OCI-LY1 (cell line): ENCODE data around the gene PSAT1.

Experiments
- H2AFZ ChIP-seq: fragments of 200-600 bp; sonication (generic), shearing (Covaris generic); 2 replicates; pipeline ENCODE4 v1.6.0; 2014; ENCODE audit warnings: antibody characterized with exemption, mild to moderate bottlenecking, low read length
- H3F3A ChIP-seq: fragments of 200-600 bp; sonication (generic), shearing (Covaris generic); 2 replicates; pipeline ENCODE4 v1.6.0; 2014; ENCODE audit warnings: mild to moderate bottlenecking, antibody characterized with exemption, low read length, moderate library complexity; ENCODE audit not compliant: insufficient read depth
- H3K27ac ChIP-seq: fragments of 200-600 bp; sonication (generic); 2 replicates; pipeline ENCODE4 v1.5.1; 2014; ENCODE audit warnings: low read length, mixed run types, mild to moderate bottlenecking, low read depth; ENCODE audit not compliant: poor library complexity, severe bottlenecking
- H3K27me3 ChIP-seq: fragments of 200-600 bp; sonication (generic); 2 replicates; pipeline ENCODE4 v1.6.0; 2014; ENCODE audit warnings: antibody characterized with exemption, mild to moderate bottlenecking, low read length, moderate library complexity; ENCODE audit not compliant: insufficient read depth
- H3K36me3 ChIP-seq: fragments of 200-600 bp; sonication (generic); 2 replicates; pipeline ENCODE4 v1.6.1; 2014; ENCODE audit warnings: mild to moderate bottlenecking, antibody characterized with exemption, low read length, moderate library complexity, mixed read lengths; ENCODE audit not compliant: insufficient read depth
- H3K4me1 ChIP-seq: fragments of 200-600 bp; sonication (generic); 2 replicates; pipeline ENCODE4 v1.5.1; 2014; ENCODE audit warnings: mild to moderate bottlenecking, low read length, moderate library complexity; ENCODE audit not compliant: insufficient read depth, severe bottlenecking
- H3K4me2 ChIP-seq: fragments of 200-600 bp; sonication (generic), shearing (Covaris generic); 2 replicates; pipeline ENCODE4 v1.6.1; 2014; ENCODE audit warnings: low read length
- H3K4me3 ChIP-seq: fragments of 200-600 bp; sonication (generic); 2 replicates; pipeline ENCODE4 v1.5.1; 2014; ENCODE audit warnings: low read length, low read depth, mild to moderate bottlenecking, mixed read lengths; ENCODE audit not compliant: poor library complexity, severe bottlenecking
- H3K79me2 ChIP-seq: fragments of 200-600 bp; shearing (Covaris generic); 2 replicates; pipeline ENCODE4 v1.6.1; 2016; ENCODE audit warnings: mixed run types, low read length, mixed read lengths; ENCODE audit not compliant: insufficient read depth
- H3K9ac ChIP-seq: fragments of 200-600 bp; sonication (generic), shearing (Covaris generic); 2 replicates; pipeline ENCODE4 v1.6.1; 2014; ENCODE audit warnings: mild to moderate bottlenecking, low read length, mixed read lengths
- H3K9me2 ChIP-seq: fragments of 200-600 bp; sonication (generic), shearing (Covaris generic); 2 replicates; pipeline ENCODE4 v1.6.1; 2014; ENCODE audit warnings: low read depth, mild to moderate bottlenecking, low read length, mixed read lengths
- H3K9me3 ChIP-seq: fragments of 200-600 bp; shearing (Covaris generic); 2 replicates; pipeline ENCODE4 v1.6.1; 2014; ENCODE audit warnings: low read length, mixed read lengths
- H4K20me1 ChIP-seq: fragments of 200-600 bp; sonication (generic), shearing (Covaris generic); 2 replicates; pipeline ENCODE4 v1.6.0; 2016; ENCODE audit warnings: mild to moderate bottlenecking, low read length; ENCODE audit not compliant: insufficient read depth
- CTCF ChIP-seq: fragments of 200-600 bp; sonication (generic), shearing (Covaris generic); IDR thresholded peaks from 2 replicates; pipeline ENCODE4 v1.5.1; 2017; ENCODE audit warnings: mild to moderate bottlenecking, antibody characterized with exemption, low read length, moderate library complexity, mixed read lengths
- EZH2 ChIP-seq: fragments of 200-600 bp; sonication (generic), shearing (Covaris generic); IDR thresholded peaks from 2 replicates; pipeline ENCODE4 v1.8.0; 2017; ENCODE audit warnings: borderline replicate concordance, mixed run types, mild to moderate bottlenecking, antibody characterized with exemption, low read length, moderate library complexity, mixed read lengths

PSAT1 gene

GRCh38 chr9:78292026-78292425, 4.9 kb upstream of the PSAT1 start:
- Histone ChIP-seq H3K9ac (no peak overlapping the region), H3K27ac (no peak overlapping the region), H3K4me3 (no peak overlapping the region), H3K9me2 (no peaks in the 10 kb centered on the region), H3K36me3 (no peaks in the 10 kb centered on the region), H3K9me3 (no peaks in the 10 kb centered on the region), H3K27me3 (no peaks in the 10 kb centered on the region), H3F3A (no peaks in the 10 kb centered on the region), H3K4me2 (no peak overlapping the region), H3K4me1 (peaks cover 10% of the 10 kb centered on the region), H3K79me2 (no peaks in the 10 kb centered on the region), H2AFZ (no peak overlapping the region), H4K20me1 (no peaks in the 10 kb centered on the region)
- TF ChIP-seq CTCF, result no peak
- no peak for TF ChIP-seq EZH2

- H3K9ac ChIP-seq, result no peak overlapping the region
- H4K20me1 ChIP-seq, result no peaks in the 10 kb centered on the region
- H3K4me1 ChIP-seq, result peaks cover 10% of the 10 kb centered on the region
- no peaks in the 10 kb centered on the region for H3F3A ChIP-seq
- no peaks in the 10 kb centered on the region for H3K9me3 ChIP-seq
- H3K4me2 ChIP-seq, result peak overlapping the region; percentile 38; the same call in 1 of the 2 replicates
- H3K9me2 ChIP-seq, result no peaks in the 10 kb centered on the region
- no peak overlapping the region for H2AFZ ChIP-seq
- no peaks in the 10 kb centered on the region for H3K36me3 ChIP-seq
- H3K27ac ChIP-seq, result no peak overlapping the region
- H3K79me2 ChIP-seq, result no peaks in the 10 kb centered on the region
- no peaks in the 10 kb centered on the region for H3K27me3 ChIP-seq
- TF ChIP-seq EZH2, result no peak
- TF ChIP-seq CTCF, result no peak
- H3K4me3 ChIP-seq, result peak overlapping the region; percentile 21
These were observed 4.0 kb upstream of the PSAT1 start for GRCh38 chr9:78292716-78293497.

- no peaks in the 10 kb centered on the region for H3K9me2 ChIP-seq
- H3K79me2 ChIP-seq, result peaks cover 8% of the 10 kb centered on the region; the same call in 1 of the 2 replicates
- TF ChIP-seq EZH2 (no peak), CTCF (no peak)
- H4K20me1 ChIP-seq, result no peaks in the 10 kb centered on the region
- no peak overlapping the region for H3K9ac ChIP-seq
- H3K36me3 ChIP-seq, result no peaks in the 10 kb centered on the region
- H2AFZ ChIP-seq, result no peak overlapping the region
- H3K9me3 ChIP-seq, result no peaks in the 10 kb centered on the region
- peaks cover 20% of the 10 kb centered on the region for H3K4me1 ChIP-seq
- H3F3A ChIP-seq, result no peaks in the 10 kb centered on the region
- no peak overlapping the region for H3K4me2 ChIP-seq
- H3K27me3 ChIP-seq, result no peaks in the 10 kb centered on the region
- H3K4me3 ChIP-seq, result no peak overlapping the region
- H3K27ac ChIP-seq, result no peak overlapping the region
These were observed 2.4 kb upstream of the PSAT1 start for GRCh38 chr9:78294290-78295176.
